Mononuclear cell (primary cell): ENCODE measurements around the gene GRK4. TPM values are rescaled to one million over a fixed set of nuclear protein-coding genes. Genes with fewer than 3 reads are reported as not detected.

Source experiments
- H3K27me3 ChIP-seq: 2 replicates; pipeline ENCODE4 v1.6.0; 2011; ENCODE audit warnings: low read length, control low read depth; ENCODE audit not compliant: insufficient read depth
- H3K4me1 ChIP-seq: 2 replicates; pipeline ENCODE4 v1.5.1; 2011; ENCODE audit warnings: mild to moderate bottlenecking, low read length, control low read depth; ENCODE audit not compliant: insufficient read depth
- H3K4me3 ChIP-seq: 2 replicates; pipeline ENCODE4 v1.5.1; 2011; ENCODE audit warnings: mild to moderate bottlenecking, low read length, moderate library complexity
- H3K9me3 ChIP-seq: 2 replicates; pipeline ENCODE4 v1.5.1; 2011; ENCODE audit warnings: low read depth, mild to moderate bottlenecking, control low read depth, low read length
- total RNA-seq: library from RNA; depleted of rRNA; stranded (reverse); fragments of >200 nt; gene quantifications from one replicate; pipeline ENCODE4 v1.2.3, GENCODE V29; 2012

The GRK4 gene
- total RNA-seq, 1 donor = 1.7 TPM

DNA sequence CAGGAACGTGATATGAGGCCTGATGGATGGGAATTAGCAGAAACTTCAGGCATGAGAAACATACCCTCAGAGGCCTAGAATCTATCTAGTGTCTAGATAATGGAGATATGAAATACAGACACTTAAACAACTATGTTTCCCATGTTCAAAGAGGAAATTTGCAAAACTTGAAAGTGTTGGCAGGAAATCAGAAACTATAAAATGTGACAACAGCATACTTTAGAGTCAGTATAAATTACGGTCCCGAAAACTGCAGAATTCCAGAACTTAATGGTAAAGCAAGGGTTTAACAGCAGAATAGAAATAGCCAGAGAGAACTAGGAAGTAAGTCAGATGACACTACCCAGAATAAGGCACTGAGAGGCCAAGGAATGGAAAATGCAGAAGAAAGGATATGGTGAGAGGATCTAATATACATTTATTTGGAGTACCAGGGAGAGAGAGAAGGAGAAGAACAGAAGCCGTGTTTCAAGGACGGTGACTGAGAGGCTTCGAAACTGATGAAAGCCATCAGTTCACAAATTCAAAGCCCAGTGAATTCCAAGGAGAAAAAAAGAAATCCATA is 103.5 kb downstream of the GRK4 start:
- no peaks in the 10 kb centered on the region for H3K27me3 ChIP-seq
- no peaks in the 10 kb centered on the region for H3K4me1 ChIP-seq
- H3K9me3 ChIP-seq = no peaks in the 10 kb centered on the region
- H3K4me3 ChIP-seq = no peak overlapping the region

DNA sequence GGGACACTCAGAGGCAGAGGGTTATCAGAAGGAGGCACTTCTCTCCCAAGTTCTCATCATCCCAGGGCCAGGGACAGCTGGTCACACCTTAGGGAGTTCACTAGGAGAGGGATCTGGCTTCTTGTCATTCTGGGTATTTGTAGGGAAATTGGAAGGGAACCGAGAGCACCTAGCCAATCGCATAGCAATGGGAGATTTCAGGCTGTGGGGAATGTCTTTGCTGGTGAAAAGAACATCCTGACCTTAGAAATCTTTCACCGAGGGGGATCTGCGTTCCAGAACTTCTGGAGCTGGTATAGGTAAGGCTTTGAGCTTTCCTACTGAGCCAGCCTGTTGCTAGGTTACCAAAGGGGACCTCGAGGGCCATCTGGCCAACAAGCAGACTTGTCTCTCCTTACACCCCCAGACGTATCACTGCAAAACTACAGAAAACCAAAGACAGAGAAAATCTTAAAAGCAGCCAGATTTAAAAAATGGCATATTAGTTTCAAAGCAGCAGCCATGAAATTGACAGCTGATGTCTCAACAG is 104.2 kb downstream of the GRK4 start:
- no peaks in the 10 kb centered on the region for H3K27me3 ChIP-seq
- no peak overlapping the region for H3K4me3 ChIP-seq
- H3K9me3 ChIP-seq = no peaks in the 10 kb centered on the region
- H3K4me1 ChIP-seq = no peaks in the 10 kb centered on the region

DNA sequence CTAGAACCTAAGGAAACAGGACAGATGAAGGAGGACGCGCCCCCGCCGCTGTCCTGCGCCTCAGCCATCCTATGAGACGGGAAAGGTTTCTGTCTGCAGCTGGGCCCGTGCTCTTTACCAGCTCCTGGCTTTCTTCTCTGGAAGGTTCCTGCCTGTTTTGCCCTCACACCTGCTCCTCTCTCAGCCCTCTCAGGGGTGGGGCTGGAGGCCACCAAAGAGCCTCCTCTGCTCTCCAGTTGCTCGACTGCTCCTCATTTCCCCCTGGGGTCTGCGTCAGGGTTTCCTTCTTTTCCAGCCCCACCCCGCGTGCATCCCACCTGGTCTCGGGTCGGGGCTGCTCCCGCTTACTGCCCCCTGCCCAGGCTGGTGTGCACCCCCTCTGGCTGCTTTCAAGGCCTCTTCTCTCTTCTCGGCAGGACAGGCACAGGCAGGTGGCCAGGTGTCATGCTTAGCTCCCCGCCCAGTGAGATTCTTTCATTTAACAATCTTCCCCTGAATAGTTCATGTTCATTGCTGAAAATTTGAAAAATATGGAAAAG is 106.4 kb downstream of the GRK4 start:
- peaks cover 7% of the 10 kb centered on the region for H3K4me1 ChIP-seq
- H3K4me3 ChIP-seq = no peak overlapping the region
- no peaks in the 10 kb centered on the region for H3K9me3 ChIP-seq
- H3K27me3 ChIP-seq = no peaks in the 10 kb centered on the region

DNA sequence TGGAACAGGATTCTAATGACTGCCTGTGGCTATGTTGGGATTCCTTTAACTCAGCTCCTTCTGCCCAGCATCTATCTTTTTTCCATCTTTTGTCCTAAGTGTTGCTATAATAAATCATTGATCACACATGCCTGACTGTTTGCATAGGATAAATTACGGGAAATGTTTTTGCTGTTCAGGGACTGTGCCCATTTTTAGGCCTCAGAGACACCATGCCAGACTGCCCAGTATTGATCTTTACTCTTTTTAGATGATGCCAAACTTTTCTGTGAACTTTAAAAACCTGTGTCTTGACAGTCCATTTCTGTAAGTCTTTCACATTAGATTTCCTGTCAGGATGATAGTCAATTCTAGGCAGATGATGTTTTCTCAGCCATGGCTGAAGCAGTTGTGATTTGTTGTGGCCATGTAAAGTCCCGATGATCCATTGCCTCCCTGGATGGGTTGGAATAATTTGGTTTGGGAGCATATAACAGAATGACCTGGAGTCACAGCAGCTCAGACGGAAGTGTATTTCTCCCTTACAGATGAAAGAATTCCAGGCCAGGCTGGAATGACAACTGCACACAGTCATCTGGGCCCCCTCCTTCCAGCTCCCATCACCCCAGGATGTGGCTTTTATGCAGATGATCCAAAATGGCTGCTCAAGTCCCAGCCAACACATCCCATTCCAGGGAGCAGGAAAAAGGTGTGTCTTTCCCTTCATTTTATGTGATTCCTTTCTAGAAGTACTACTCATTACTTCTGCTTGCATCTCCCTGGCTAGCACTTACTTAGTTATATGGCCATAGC is 107.5 kb downstream of the GRK4 start:
- peaks cover 15% of the 10 kb centered on the region for H3K4me1 ChIP-seq

DNA sequence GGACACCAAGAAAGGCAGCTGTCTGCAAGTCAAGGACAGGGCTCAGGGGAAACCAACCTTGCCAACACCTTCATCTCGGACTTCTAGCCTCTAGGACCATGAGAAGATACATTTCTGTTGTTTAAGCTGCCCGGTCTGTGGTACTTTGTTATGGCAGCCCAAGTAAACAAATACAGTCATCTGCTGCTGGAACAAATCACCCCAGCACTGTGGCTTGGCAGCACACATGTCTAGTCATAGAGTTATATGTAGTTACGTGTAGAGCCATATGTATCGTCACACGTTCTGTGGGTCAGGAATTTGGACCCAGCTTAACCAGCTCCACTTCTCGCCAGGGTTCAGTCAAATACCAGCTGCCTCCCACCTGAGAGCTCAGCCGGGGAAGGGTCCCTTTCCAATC is 108.4 kb downstream of the GRK4 start:
- no peak overlapping the region for H3K4me3 ChIP-seq
- H3K27me3 ChIP-seq = no peaks in the 10 kb centered on the region
- no peaks in the 10 kb centered on the region for H3K9me3 ChIP-seq

More for the DNA sequence above, 107.5 kb downstream of the GRK4 start:
- no peaks in the 10 kb centered on the region for H3K9me3 ChIP-seq
- H3K27me3 ChIP-seq = no peaks in the 10 kb centered on the region
- no peak overlapping the region for H3K4me3 ChIP-seq

DNA sequence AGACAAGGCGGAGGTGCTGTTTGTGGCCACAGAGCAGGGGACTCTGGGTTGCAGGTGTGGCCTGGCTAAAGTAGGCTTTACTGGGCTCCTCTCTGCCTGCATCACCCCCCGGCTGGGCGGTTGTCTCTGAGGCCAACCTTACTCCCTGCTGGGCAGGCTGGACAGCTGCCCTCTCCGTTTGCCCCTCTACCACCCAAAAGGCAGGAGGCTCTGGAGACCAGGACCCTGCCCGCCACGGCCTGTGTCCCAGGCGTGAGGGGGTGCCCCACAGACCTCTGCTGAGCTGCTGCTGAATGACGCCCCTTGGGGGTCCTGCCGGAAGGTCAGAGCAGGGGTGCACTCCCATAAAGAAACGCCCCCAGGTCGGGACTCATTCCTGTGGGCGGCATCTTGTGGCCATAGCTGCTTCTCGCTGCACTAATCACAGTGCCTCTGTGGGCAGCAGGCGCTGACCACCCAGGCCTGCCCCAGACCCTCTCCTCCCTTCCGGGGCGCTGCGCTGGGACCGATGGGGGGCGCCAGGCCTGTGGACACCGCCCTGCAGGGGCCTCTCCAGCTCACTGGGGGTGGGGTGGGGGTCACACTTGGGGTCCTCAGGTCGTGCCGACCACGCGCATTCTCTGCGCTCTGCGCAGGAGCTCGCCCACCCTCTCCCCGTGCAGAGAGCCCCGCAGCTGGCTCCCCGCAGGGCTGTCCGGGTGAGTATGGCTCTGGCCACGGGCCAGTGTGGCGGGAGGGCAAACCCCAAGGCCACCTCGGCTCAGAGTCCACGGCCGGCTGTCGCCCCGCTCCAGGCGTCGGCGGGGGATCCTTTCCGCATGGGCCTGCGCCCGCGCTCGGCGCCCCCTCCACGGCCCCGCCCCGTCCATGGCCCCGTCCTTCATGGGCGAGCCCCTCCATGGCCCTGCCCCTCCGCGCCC is 110.0 kb downstream of the GRK4 start:
- Histone ChIP-seq H3K4me1 (peaks cover 41% of the 10 kb centered on the region), H3K9me3 (no peaks in the 10 kb centered on the region), H3K27me3 (no peaks in the 10 kb centered on the region), H3K4me3 (peak overlapping the region; percentile 43)

More for the DNA sequence above, 108.4 kb downstream of the GRK4 start:
- H3K4me1 ChIP-seq = peaks cover 25% of the 10 kb centered on the region

DNA sequence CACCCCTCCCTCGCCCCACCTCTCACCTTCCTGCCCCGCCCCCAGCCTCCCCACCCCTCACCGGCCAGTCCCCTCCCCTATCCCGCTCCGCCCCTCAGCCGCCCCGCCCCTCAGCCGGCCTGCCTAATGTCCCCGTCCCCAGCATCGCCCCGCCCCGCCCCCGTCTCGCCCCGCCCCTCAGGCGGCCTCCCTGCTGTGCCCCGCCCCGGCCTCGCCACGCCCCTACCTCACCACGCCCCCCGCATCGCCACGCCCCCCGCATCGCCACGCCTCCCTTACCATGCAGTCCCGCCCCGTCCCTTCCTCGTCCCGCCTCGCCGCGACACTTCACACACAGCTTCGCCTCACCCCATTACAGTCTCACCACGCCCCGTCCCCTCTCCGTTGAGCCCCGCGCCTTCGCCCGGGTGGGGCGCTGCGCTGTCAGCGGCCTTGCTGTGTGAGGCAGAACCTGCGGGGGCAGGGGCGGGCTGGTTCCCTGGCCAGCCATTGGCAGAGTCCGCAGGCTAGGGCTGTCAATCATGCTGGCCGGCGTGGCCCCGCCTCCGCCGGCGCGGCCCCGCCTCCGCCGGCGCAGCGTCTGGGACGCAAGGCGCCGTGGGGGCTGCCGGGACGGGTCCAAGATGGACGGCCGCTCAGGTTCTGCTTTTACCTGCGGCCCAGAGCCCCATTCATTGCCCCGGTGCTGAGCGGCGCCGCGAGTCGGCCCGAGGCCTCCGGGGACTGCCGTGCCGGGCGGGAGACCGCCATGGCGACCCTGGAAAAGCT is 110.9 kb downstream of the GRK4 start, which contains the start of the genes HTT and HTT-AS:
HTT (plus strand) TSS at position 604 of the 768 bp plus-strand sequence; CDS start at position 749, 145 bp downstream.
HTT-AS (minus strand) TSS at position 461 of the 768 bp plus-strand sequence.
- Histone ChIP-seq H3K4me1 (peaks cover 48% of the 10 kb centered on the region), H3K27me3 (no peaks in the 10 kb centered on the region), H3K9me3 (no peaks in the 10 kb centered on the region), H3K4me3 (peak within 1 kb of the TSS; percentile 63)

DNA sequence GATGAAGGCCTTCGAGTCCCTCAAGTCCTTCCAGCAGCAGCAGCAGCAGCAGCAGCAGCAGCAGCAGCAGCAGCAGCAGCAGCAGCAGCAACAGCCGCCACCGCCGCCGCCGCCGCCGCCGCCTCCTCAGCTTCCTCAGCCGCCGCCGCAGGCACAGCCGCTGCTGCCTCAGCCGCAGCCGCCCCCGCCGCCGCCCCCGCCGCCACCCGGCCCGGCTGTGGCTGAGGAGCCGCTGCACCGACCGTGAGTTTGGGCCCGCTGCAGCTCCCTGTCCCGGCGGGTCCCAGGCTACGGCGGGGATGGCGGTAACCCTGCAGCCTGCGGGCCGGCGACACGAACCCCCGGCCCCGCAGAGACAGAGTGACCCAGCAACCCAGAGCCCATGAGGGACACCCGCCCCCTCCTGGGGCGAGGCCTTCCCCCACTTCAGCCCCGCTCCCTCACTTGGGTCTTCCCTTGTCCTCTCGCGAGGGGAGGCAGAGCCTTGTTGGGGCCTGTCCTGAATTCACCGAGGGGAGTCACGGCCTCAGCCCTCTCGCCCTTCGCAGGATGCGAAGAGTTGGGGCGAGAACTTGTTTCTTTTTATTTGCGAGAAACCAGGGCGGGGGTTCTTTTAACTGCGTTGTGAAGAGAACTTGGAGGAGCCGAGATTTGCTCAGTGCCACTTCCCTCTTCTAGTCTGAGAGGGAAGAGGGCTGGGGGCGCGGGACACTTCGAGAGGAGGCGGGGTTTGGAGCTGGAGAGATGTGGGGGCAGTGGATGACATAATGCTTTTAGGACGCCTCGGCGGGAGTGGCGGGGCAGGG is 111.7 kb downstream of the GRK4 start:
- Histone ChIP-seq H3K4me3 (peak overlapping the region; percentile 63), H3K4me1 (peaks cover 56% of the 10 kb centered on the region), H3K9me3 (no peaks in the 10 kb centered on the region), H3K27me3 (no peaks in the 10 kb centered on the region)

DNA sequence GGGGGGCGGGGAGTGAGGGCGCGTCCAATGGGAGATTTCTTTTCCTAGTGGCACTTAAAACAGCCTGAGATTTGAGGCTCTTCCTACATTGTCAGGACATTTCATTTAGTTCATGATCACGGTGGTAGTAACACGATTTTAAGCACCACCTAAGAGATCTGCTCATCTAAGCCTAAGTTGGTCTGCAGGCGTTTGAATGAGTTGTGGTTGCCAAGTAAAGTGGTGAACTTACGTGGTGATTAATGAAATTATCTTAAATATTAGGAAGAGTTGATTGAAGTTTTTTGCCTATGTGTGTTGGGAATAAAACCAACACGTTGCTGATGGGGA is 112.2 kb downstream of the GRK4 start:
- Histone ChIP-seq H3K4me1 (peaks cover 58% of the 10 kb centered on the region), H3K4me3 (peak overlapping the region; percentile 61), H3K9me3 (no peaks in the 10 kb centered on the region), H3K27me3 (no peaks in the 10 kb centered on the region)

DNA sequence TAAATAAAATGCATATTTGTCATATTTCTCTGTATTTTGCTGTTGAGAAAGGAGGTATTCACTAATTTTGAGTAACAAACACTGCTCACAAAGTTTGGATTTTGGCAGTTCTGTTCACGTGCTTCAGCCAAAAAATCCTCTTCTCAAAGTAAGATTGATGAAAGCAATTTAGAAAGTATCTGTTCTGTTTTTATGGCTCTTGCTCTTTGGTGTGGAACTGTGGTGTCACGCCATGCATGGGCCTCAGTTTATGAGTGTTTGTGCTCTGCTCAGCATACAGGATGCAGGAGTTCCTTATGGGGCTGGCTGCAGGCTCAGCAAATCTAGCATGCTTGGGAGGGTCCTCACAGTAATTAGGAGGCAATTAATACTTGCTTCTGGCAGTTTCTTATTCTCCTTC is 114.4 kb downstream of the GRK4 start:
- Histone ChIP-seq H3K27me3 (no peaks in the 10 kb centered on the region), H3K4me3 (no peak overlapping the region), H3K4me1 (peaks cover 58% of the 10 kb centered on the region), H3K9me3 (no peaks in the 10 kb centered on the region)

DNA sequence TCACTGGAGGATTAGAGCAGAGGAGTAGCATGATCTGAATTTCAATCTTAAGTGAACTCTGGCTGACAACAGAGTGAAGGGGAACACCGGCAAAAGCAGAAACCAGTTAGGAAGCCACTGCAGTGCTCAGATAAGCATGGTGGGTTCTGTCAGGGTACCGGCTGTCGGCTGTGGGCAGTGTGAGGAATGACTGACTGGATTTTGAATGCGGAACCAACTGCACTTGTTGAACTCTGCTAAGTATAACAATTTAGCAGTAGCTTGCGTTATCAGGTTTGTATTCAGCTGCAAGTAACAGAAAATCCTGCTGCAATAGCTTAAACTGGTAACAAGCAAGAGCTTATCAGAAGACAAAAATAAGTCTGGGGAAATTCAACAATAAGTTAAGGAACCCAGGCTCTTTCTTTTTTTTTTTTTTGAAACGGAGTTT is 116.3 kb downstream of the GRK4 start:
- Histone ChIP-seq H3K4me3 (no peak overlapping the region), H3K27me3 (no peaks in the 10 kb centered on the region), H3K4me1 (peaks cover 52% of the 10 kb centered on the region), H3K9me3 (no peaks in the 10 kb centered on the region)

DNA sequence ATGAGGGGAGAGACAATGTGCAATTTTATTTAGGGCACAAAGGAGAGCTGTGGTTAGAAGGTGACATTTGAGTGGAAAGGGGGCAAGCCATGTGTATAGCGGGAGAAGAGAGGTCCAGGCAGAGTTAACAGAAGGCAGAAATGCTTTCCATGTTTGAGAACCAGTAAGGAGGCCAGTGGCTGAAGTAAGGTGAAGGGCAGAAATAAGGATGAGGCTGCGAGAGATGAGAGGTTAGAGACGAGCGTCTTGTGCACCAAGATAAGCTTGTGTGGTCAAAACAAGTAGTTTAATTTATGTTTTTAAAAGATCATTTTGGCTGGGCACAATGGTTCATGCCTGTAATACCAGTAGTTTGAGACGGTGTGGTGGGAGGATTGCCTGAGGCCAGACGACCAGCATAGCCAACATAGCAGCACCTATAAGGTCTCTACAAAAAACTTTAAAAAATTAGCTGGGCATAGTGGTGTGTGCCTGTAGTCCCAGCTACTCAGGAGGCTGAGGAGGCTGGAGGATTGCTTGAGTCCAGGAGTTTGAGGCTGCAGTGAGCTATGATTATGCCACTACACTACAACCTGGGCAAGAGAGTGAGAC is 119.6 kb downstream of the GRK4 start:
- Histone ChIP-seq H3K9me3 (no peaks in the 10 kb centered on the region), H3K27me3 (no peaks in the 10 kb centered on the region), H3K4me3 (no peak overlapping the region), H3K4me1 (peaks cover 30% of the 10 kb centered on the region)

DNA sequence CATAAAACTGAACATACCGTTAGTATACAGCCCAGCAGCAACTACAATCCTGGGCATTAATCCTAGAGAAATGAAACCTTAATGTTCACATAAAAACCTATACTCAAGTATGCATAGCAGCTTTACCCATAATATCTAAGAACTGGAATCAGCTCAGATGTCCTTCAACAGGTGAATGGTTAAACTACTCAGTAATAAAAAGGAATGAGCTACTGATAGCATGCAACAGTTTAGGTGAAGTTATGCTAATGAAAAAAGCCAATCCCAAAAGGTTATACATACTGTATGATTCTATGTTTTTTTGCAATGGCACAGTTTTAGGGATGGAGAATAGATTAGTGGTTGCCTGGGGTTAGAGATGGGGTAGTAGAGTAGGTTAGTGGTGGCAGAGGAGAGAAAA is 120.4 kb downstream of the GRK4 start:
- Histone ChIP-seq H3K9me3 (no peaks in the 10 kb centered on the region), H3K27me3 (no peaks in the 10 kb centered on the region), H3K4me3 (no peak overlapping the region), H3K4me1 (peaks cover 24% of the 10 kb centered on the region)
